ENCODE data around the gene RHBDF1.

DNA sequence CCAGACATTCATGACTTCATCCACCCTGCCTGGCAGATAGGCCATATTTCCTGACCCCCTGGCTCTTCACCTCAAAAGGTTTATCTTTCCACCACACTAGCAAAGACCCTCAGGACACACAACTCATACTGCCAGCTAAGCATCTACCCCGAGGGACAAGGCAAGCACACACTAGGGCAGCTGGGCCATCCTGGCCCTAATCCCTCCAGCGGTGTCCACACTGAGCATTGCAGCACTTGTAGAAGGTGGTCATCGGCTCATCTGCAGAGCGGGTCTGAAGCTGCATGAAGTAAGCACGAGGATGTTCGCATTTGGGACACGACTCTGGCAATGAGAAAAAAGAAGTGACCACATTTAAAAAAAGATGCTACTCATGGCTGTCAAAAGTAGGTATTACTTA, 25.2 kb downstream of the RHBDF1 start:
- TF ChIP-seq, protein P1, sequence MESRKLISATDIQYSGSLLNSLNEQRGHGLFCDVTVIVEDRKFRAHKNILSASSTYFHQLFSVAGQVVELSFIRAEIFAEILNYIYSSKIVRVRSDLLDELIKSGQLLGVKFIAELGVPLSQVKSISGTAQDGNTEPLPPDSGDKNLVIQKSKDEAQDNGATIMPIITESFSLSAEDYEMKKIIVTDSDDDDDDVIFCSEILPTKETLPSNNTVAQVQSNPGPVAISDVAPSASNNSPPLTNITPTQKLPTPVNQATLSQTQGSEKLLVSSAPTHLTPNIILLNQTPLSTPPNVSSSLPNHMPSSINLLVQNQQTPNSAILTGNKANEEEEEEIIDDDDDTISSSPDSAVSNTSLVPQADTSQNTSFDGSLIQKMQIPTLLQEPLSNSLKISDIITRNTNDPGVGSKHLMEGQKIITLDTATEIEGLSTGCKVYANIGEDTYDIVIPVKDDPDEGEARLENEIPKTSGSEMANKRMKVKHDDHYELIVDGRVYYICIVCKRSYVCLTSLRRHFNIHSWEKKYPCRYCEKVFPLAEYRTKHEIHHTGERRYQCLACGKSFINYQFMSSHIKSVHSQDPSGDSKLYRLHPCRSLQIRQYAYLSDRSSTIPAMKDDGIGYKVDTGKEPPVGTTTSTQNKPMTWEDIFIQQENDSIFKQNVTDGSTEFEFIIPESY (IDR thresholded peaks at IDR 0.05), result no peak
- TF ChIP-seq EGR1 (IDR thresholded peaks at IDR 0.05; ENCODE audit: low read depth in 2 of 2), result no peak
- TF ChIP-seq GABPA (IDR thresholded peaks at IDR 0.05 in 1 of 2, conservative IDR thresholded peaks at IDR 0.05 in 1 of 2), result no peak
- no peak for TF ChIP-seq CTCF (IDR thresholded peaks at IDR 0.05; ENCODE audit: low read depth, low read length, missing input control)
- no peak for TF ChIP-seq YY1 (IDR thresholded peaks at IDR 0.05)
- no peak for TF ChIP-seq RAD21 (IDR thresholded peaks at IDR 0.05)
- no peak for TF ChIP-seq FOXA1 (IDR thresholded peaks at IDR 0.05)
- TF ChIP-seq FOXA2 (IDR thresholded peaks at IDR 0.05), result no peak
- TF ChIP-seq JUND (IDR thresholded peaks at IDR 0.05), result no peak
- TF ChIP-seq, protein P2, sequence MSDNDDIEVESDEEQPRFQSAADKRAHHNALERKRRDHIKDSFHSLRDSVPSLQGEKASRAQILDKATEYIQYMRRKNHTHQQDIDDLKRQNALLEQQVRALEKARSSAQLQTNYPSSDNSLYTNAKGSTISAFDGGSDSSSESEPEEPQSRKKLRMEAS (IDR thresholded peaks at IDR 0.05), result no peak
- no peak for TF ChIP-seq REST (IDR thresholded peaks at IDR 0.05)
- no peak for TF ChIP-seq TAF1 (conservative IDR thresholded peaks at IDR 0.05)
